Memory B cell (primary cell): ENCODE results near the gene ACY1.

Experiments
- ATAC-seq: fragments of 150-1000 bp; cut with Tn5 transposase; 2 replicates; pipeline ENCODE4 v1.10.0; 2021; ENCODE audit warnings: low read depth, mild to moderate bottlenecking, moderate library complexity
- DNase-seq, 2 donors: peaks; one replicate each; pipeline ENCODE4 v3.0.0; 2022; ENCODE audit warnings: low spot score in 2 of 2
- H3K27ac Mint-ChIP-seq: one replicate; pipeline ENCODE4 v1.8.0; 2022; ENCODE audit warnings: mild to moderate bottlenecking, moderate library complexity, mixed read lengths
- H3K27me3 Mint-ChIP-seq: one replicate; pipeline ENCODE4 v1.8.0; 2022; ENCODE audit warnings: mixed read lengths
- H3K36me3 Mint-ChIP-seq: one replicate; pipeline ENCODE4 v1.8.0; 2022; ENCODE audit warnings: mild to moderate bottlenecking, mixed read lengths
- H3K4me1 Mint-ChIP-seq: one replicate; pipeline ENCODE4 v1.8.0; 2022; ENCODE audit warnings: mixed read lengths
- H3K4me3 Mint-ChIP-seq: one replicate; pipeline ENCODE4 v1.8.0; 2022; ENCODE audit warnings: mild to moderate bottlenecking, moderate library complexity, mixed read lengths
- H3K9me3 Mint-ChIP-seq: one replicate; pipeline ENCODE4 v1.8.0; 2022; ENCODE audit warnings: mixed read lengths

The ACY1 gene

GRCh38 chr3:52034651-52035050 is 51.3 kb downstream of the ACY1 start:
- Mint-ChIP-seq H3K4me3 (no peak overlapping the region), H3K27me3 (no peaks in the 10 kb centered on the region), H3K9me3 (no peaks in the 10 kb centered on the region), H3K4me1 (peaks cover 2% of the 10 kb centered on the region), H3K36me3 (no peaks in the 10 kb centered on the region), H3K27ac (no peak overlapping the region)
- DNase-seq (no peak), ATAC-seq (no peak)

GRCh38 chr3:52036222-52036694 is 52.9 kb downstream of the ACY1 start:
- no peaks in the 10 kb centered on the region for H3K9me3 Mint-ChIP-seq
- ATAC-seq, result peak; percentile 74
- no peak for DNase-seq
- no peak overlapping the region for H3K27ac Mint-ChIP-seq
- H3K36me3 Mint-ChIP-seq, result no peaks in the 10 kb centered on the region
- H3K27me3 Mint-ChIP-seq, result no peaks in the 10 kb centered on the region
- no peak overlapping the region for H3K4me3 Mint-ChIP-seq
- H3K4me1 Mint-ChIP-seq, result peaks cover 2% of the 10 kb centered on the region

- Mint-ChIP-seq H3K27me3 (no peaks in the 10 kb centered on the region), H3K4me1 (peaks cover 4% of the 10 kb centered on the region), H3K4me3 (no peak overlapping the region), H3K36me3 (no peaks in the 10 kb centered on the region), H3K27ac (no peak overlapping the region), H3K9me3 (no peaks in the 10 kb centered on the region)
- DNase-seq (no peak), ATAC-seq (no peak)
Observed at GRCh38 chr3:52036829-52037228, 53.5 kb downstream of the ACY1 start.

- Mint-ChIP-seq H3K4me1 (peaks cover 8% of the 10 kb centered on the region), H3K27ac (no peak overlapping the region), H3K9me3 (no peaks in the 10 kb centered on the region), H3K27me3 (peaks cover 2% of the 10 kb centered on the region), H3K4me3 (no peak overlapping the region), H3K36me3 (no peaks in the 10 kb centered on the region)
- DNase-seq (no peak), ATAC-seq (no peak)
Observed at GRCh38 chr3:52037291-52037690, 54.0 kb downstream of the ACY1 start.

- Mint-ChIP-seq H3K27me3 (peaks cover 2% of the 10 kb centered on the region), H3K27ac (no peak overlapping the region), H3K9me3 (no peaks in the 10 kb centered on the region), H3K4me1 (peaks cover 8% of the 10 kb centered on the region), H3K4me3 (no peak overlapping the region), H3K36me3 (no peaks in the 10 kb centered on the region)
- DNase-seq (no peak), ATAC-seq (no peak)
Observed at GRCh38 chr3:52038227-52038626, 54.9 kb downstream of the ACY1 start.
